H1 (cell line): Measurements from ENCODE around the gene DAZAP2. TPM values are rescaled to one million over a fixed set of nuclear protein-coding genes. Genes with fewer than 3 reads are reported as not detected.
"Not testable (repeated sequence)": the region's sequence is repeated elsewhere in the genome, so short reads cannot be mapped to it uniquely, and the experiment has no call there.

ENCODE experiments used
- CTCF ChIA-PET: fragments of 300-600 bp; sonication (Branson Sonifier 250); formaldehyde crosslinking; loops from one replicate; lab custom pipeline; 2021; ENCODE audit not compliant: partially characterized antibody; lab: Charles Lee
- POLR2A ChIA-PET: fragments of 300-600 bp; sonication (Branson Sonifier 250); formaldehyde crosslinking; loops from one replicate; lab custom pipeline; 2021; ENCODE audit warnings: inconsistent platforms; ENCODE audit not compliant: partially characterized antibody; lab: Charles Lee
- DNase-seq, 2 experiments: peaks; one replicate each; pipeline versions ENCODE4 v3.0.0 to v3.0.0-alpha.2; 2010 to 2022; ENCODE audit warnings: low spot score in 2 of 2, low read depth in 1 of 2, mixed read lengths in 1 of 2
- FAIRE-seq: peaks from 2 replicates; lab custom pipeline; 2011; peaks lifted over from hg19 to GRCh38; lab: Jason Lieb, UNC
- H2AFZ ChIP-seq: 2 replicates; pipeline ENCODE4 v1.8.1; 2012; ENCODE audit warnings: low read length, inconsistent platforms
- H2AK5ac ChIP-seq: 2 replicates; pipeline ENCODE4 v1.6.1; 2013; ENCODE audit warnings: low read depth, low read length
- H2BK120ac ChIP-seq: replicated peaks from 2 replicates; pipeline ENCODE3; 2013; ENCODE audit warnings: low read depth, low read length, inconsistent platforms
- H2BK12ac ChIP-seq: 2 replicates; pipeline ENCODE4 v1.6.1; 2013; ENCODE audit warnings: low read depth, low read length
- H2BK15ac ChIP-seq: 2 replicates; pipeline ENCODE4 v1.6.1; 2013; ENCODE audit warnings: low read length
- H2BK20ac ChIP-seq: 2 replicates; pipeline ENCODE4 v1.6.1; 2013; ENCODE audit warnings: low read length
- H2BK5ac ChIP-seq: 2 replicates; pipeline ENCODE4 v1.6.1; 2013; ENCODE audit warnings: low read depth, low read length
- H3K14ac ChIP-seq: 2 replicates; pipeline ENCODE4 v1.6.1; 2013; ENCODE audit warnings: inconsistent platforms; ENCODE audit not compliant: insufficient read length
- H3K18ac ChIP-seq: 2 replicates; pipeline ENCODE4 v1.6.1; 2013; ENCODE audit warnings: low read length; ENCODE audit errors: extremely low read depth
- H3K23ac ChIP-seq: 2 replicates; pipeline ENCODE4 v1.6.1; 2013; ENCODE audit warnings: inconsistent platforms; ENCODE audit not compliant: insufficient read length
- H3K23me2 ChIP-seq: 2 replicates; pipeline ENCODE4 v1.6.1; 2013; ENCODE audit warnings: low read depth, low read length
- H3K27ac ChIP-seq: 2 replicates; pipeline ENCODE4 v1.6.1; 2011; ENCODE audit warnings: low read depth, low read length, inconsistent platforms
- H3K27me3 ChIP-seq, 4 experiments: replicated peaks in 1 of 4; 1 replicate in 1 of 4; 2 replicates in 3 of 4; pipeline versions ENCODE4 v1.6.1 to v1.8.1; 2011 to 2013; ENCODE audit warnings: low read length in 3 of 4, mild to moderate bottlenecking in 3 of 4, inconsistent platforms in 2 of 4, mixed read lengths in 2 of 4, moderate library complexity in 1 of 4; ENCODE audit not compliant: control insufficient read depth in 3 of 4, insufficient read depth in 3 of 4; ENCODE audit errors: extremely low read depth in 1 of 4
- H3K36me3 ChIP-seq, 4 experiments: 2 replicates each; pipeline versions ENCODE4 v1.6.1 to v1.8.1; 2011 to 2013; ENCODE audit warnings: mild to moderate bottlenecking in 4 of 4, low read length in 3 of 4, moderate library complexity in 2 of 4, control low read depth in 1 of 4, inconsistent platforms in 1 of 4; ENCODE audit not compliant: insufficient read depth in 4 of 4, control insufficient read depth in 2 of 4
- H3K4ac ChIP-seq: replicated peaks from 2 replicates; pipeline ENCODE3; 2013; ENCODE audit warnings: low read length, low read depth, mixed read lengths, inconsistent platforms; ENCODE audit not compliant: insufficient read length
- H3K4me1 ChIP-seq, 4 experiments: replicated peaks in 1 of 4; 1 replicate in 1 of 4; 2 replicates in 3 of 4; pipeline versions ENCODE4 v1.6.1 to v1.8.1; 2011 to 2013; ENCODE audit warnings: low read length in 3 of 4, inconsistent platforms in 2 of 4, mixed read lengths in 1 of 4; ENCODE audit not compliant: insufficient read depth in 4 of 4, control insufficient read depth in 3 of 4
- H3K4me2 ChIP-seq, 2 experiments: 2 replicates each; pipeline versions ENCODE4 v1.6.1 to v1.8.1; 2011 to 2013; ENCODE audit warnings: low read depth in 2 of 2, low read length in 2 of 2, control low read depth in 1 of 2, inconsistent platforms in 1 of 2, mild to moderate bottlenecking in 1 of 2; ENCODE audit not compliant: insufficient read depth in 1 of 2
- H3K4me3 ChIP-seq, 4 experiments: fragments of 200-600, 300-600 bp in 1 of 4; sonication (generic), shearing (Covaris generic), sonication (Bioruptor Twin) in 1 of 4; 2 replicates each; pipeline versions ENCODE4 v1.5.1 to v1.8.1; 2011 to 2016; ENCODE audit warnings: low read length in 4 of 4, low read depth in 3 of 4, control low read depth in 2 of 4, inconsistent platforms in 2 of 4, mild to moderate bottlenecking in 2 of 4, mixed read lengths in 1 of 4, moderate library complexity in 1 of 4; ENCODE audit not compliant: insufficient read depth in 2 of 4; ENCODE audit errors: extremely low read depth in 1 of 4
- H3K56ac ChIP-seq: replicated peaks from 2 replicates; pipeline ENCODE3; 2013; ENCODE audit warnings: low read depth, mild to moderate bottlenecking, mixed read lengths, low read length, inconsistent platforms; ENCODE audit not compliant: insufficient read length
- H3K79me1 ChIP-seq: 2 replicates; pipeline ENCODE4 v1.6.1; 2013; ENCODE audit warnings: low read depth, low read length, control low read depth
- H3K79me2 ChIP-seq, 2 experiments: 2 replicates each; pipeline versions ENCODE4 v1.6.1 to v1.8.1; 2012 to 2013; ENCODE audit warnings: low read length in 2 of 2, mild to moderate bottlenecking in 2 of 2, inconsistent platforms in 1 of 2; ENCODE audit not compliant: insufficient read depth in 2 of 2, control insufficient read depth in 1 of 2
- H3K9ac ChIP-seq, 4 experiments: replicated peaks in 1 of 4; 1 replicate in 1 of 4; 2 replicates in 3 of 4; pipeline versions ENCODE4 v1.6.1 to v1.8.1; 2011 to 2013; ENCODE audit warnings: low read depth in 3 of 4, low read length in 3 of 4, control low read depth in 2 of 4, mild to moderate bottlenecking in 2 of 4, moderate library complexity in 2 of 4, inconsistent platforms in 1 of 4; ENCODE audit errors: extremely low read depth in 1 of 4
- H3K9me3 ChIP-seq, 2 experiments: 2 replicates each; pipeline versions ENCODE4 v1.6.1 to v1.8.1; 2012 to 2013; ENCODE audit warnings: mild to moderate bottlenecking in 2 of 2, moderate library complexity in 2 of 2, control low read depth in 1 of 2, inconsistent platforms in 1 of 2, low read depth in 1 of 2, low read length in 1 of 2, mixed read lengths in 1 of 2; ENCODE audit not compliant: insufficient read depth in 2 of 2
- H4K20me1 ChIP-seq, 2 experiments: replicated peaks in 1 of 2; 2 replicates each; pipeline versions ENCODE3 to v1.8.1; 2011 to 2013; ENCODE audit warnings: inconsistent platforms in 2 of 2, low read length in 2 of 2, mild to moderate bottlenecking in 1 of 2; ENCODE audit not compliant: insufficient read depth in 2 of 2, control insufficient read depth in 1 of 2
- H4K5ac ChIP-seq: 2 replicates; pipeline ENCODE4 v1.6.1; 2013; ENCODE audit warnings: low read length, low read depth, mixed read lengths, inconsistent platforms; ENCODE audit not compliant: insufficient read length
- H4K8ac ChIP-seq: 2 replicates; pipeline ENCODE4 v1.8.0; 2013; ENCODE audit warnings: mild to moderate bottlenecking, moderate library complexity, low read length, inconsistent platforms; ENCODE audit not compliant: insufficient read depth; ENCODE audit errors: extremely low read depth
- H4K91ac ChIP-seq: replicated peaks from 2 replicates; pipeline ENCODE3; 2013; ENCODE audit warnings: low read length, mixed read lengths, inconsistent platforms; ENCODE audit not compliant: insufficient read length
- WGBS, 2 experiments: shearing (Covaris generic) in 1 of 2; methylation state at CpG; one replicate each; pipeline versions ENCODE4 v1.1.6 to v1.1.7; 2013 to 2015; ENCODE audit warnings: low lambda C conversion rate in 2 of 2, mixed read lengths in 2 of 2, inconsistent platforms in 1 of 2, low coverage in 1 of 2, missing lambda C conversion rate in 1 of 2; ENCODE audit not compliant: insufficient replicate concordance in 2 of 2, insufficient coverage in 1 of 2, insufficient read length in 1 of 2; ENCODE audit errors: extremely low coverage in 1 of 2, missing lambda C conversion rate in 1 of 2; 5-methylcytosine and 5-hydroxymethylcytosine counted together
- polyA plus RNA-seq, 7 experiments: library from polyadenylated mRNA; depleted of rRNA in 3 of 7; stranded (reverse) in 5 of 7; unstranded in 2 of 7; fragments of >200 nt in 5 of 7; fragments of 200-250 nt in 2 of 7; gene quantifications; 1 replicate in 5 of 7; 2 replicates in 1 of 7; 4 replicates in 1 of 7; pipeline versions ENCODE4 v1.2.1 to v1.2.3, GENCODE V29; 2011 to 2013; ENCODE audit warnings: missing spikeins in 2 of 7, mixed read lengths in 2 of 7
- total RNA-seq: library from RNA; stranded (reverse); fragmentation: NEBNext Ultra II Directional; extraction: Animal tissue kit (Norgen Biotek cat#: 25700); gene quantifications from 2 replicates; pipeline ENCODE4 v1.2.1, GENCODE V29; 2021

DAZAP2 gene
- total and polyA plus RNA-seq, 2 of the 8 experiments (the other 6 are each of a cell fraction or from before 2014, with no cell fraction given), result 27.1 to 77.2 TPM

GRCh38 chr12:51272810-51273209 lies 34.2 kb downstream of the DAZAP2 start:
- H2BK120ac ChIP-seq, H2BK12ac ChIP-seq, H3K27ac ChIP-seq, H3K4ac ChIP-seq, H3K4me1 ChIP-seq, H3K4me2 ChIP-seq, H3K23me2 ChIP-seq, FAIRE-seq, POLR2A ChIA-PET, H4K8ac ChIP-seq, H3K23ac ChIP-seq, H4K20me1 ChIP-seq, DNase-seq, H3K79me2 ChIP-seq, H2AK5ac ChIP-seq, H4K5ac ChIP-seq, H3K36me3 ChIP-seq, H3K79me1 ChIP-seq, H3K4me3 ChIP-seq, H2BK20ac ChIP-seq, H3K18ac ChIP-seq, H3K14ac ChIP-seq, H3K9ac ChIP-seq, H2AFZ ChIP-seq, H2BK5ac ChIP-seq, H4K91ac ChIP-seq, H3K9me3 ChIP-seq, H2BK15ac ChIP-seq, H3K56ac ChIP-seq: not testable (repeated sequence)
- 90% methylated on average over 7 of the region's 7 CpGs; no CpG with 5 or more reads in 1 of the 2 experiments for WGBS, 2 experiments
- CTCF ChIA-PET, result interaction anchor here (0.7 to 7.7 kb wide), 4 partner anchors 20 to 79 kb away, joined by 3 to 51 read pairs (median 6); no protein-coding TSS in a partner anchor
- peaks cover 0 to 11% (median 8%) of the 10 kb centered on the region in 4 experiments; a peak in 6 of 7 replicates for H3K27me3 ChIP-seq
